Coronary artery (tissue), 2 donors: ENCODE measurements around the gene CCNI.

Source experiments
- DNase-seq: peaks from one replicate; pipeline ENCODE4 v3.0.0-alpha.2; 2017; ENCODE audit warnings: low spot score
- H3K27ac ChIP-seq, 2 donors: fragments of 200-600 bp; sonication (generic); one replicate each; pipeline ENCODE4 v1.5.1; 2016 to 2019
- H3K4me3 ChIP-seq: fragments of 200-600 bp; sonication (generic); 2 replicates; pipeline ENCODE4 v1.5.1; 2016; ENCODE audit warnings: mild to moderate bottlenecking, moderate library complexity
- TF ChIP-seq, protein P1 (sequence below): fragments of 200-600 bp; sonication (generic); IDR thresholded peaks from one replicate; pipeline ENCODE4 v1.5.1; 2019; ENCODE audit warnings: antibody characterized with exemption

The CCNI gene

DNA sequence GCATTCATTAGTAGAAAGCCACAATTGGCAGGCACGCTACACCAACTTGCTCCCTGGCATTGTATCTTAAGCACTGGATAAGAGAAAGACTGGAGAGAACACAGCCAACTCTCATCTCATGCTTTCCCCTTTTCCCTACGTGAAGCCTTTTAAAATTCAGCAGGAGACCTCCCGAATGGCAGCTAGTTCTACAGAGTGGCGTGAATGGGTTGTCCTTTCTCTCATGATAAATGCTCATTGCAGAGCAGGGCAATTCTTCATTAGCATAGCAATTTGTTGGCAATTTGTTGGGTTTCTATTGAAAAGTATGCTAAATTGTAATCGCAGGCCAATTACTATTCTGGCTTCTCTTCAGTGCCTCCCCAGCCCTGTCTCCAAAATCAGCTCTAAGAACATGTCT is 78.3 kb downstream of the CCNI start:
- DNase-seq, result no peak
- no peak overlapping the region for H3K27ac ChIP-seq
- TF ChIP-seq, protein P1, sequence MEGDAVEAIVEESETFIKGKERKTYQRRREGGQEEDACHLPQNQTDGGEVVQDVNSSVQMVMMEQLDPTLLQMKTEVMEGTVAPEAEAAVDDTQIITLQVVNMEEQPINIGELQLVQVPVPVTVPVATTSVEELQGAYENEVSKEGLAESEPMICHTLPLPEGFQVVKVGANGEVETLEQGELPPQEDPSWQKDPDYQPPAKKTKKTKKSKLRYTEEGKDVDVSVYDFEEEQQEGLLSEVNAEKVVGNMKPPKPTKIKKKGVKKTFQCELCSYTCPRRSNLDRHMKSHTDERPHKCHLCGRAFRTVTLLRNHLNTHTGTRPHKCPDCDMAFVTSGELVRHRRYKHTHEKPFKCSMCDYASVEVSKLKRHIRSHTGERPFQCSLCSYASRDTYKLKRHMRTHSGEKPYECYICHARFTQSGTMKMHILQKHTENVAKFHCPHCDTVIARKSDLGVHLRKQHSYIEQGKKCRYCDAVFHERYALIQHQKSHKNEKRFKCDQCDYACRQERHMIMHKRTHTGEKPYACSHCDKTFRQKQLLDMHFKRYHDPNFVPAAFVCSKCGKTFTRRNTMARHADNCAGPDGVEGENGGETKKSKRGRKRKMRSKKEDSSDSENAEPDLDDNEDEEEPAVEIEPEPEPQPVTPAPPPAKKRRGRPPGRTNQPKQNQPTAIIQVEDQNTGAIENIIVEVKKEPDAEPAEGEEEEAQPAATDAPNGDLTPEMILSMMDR, result no peak

More for the DNA sequence above, 78.3 kb downstream of the CCNI start:
- H3K4me3 ChIP-seq, result no peak overlapping the region
